ENCODE results near the gene PLIN5. TPM values are rescaled to one million over a fixed set of nuclear protein-coding genes. Genes with fewer than 3 reads are reported as not detected.

Gene PLIN5
- polyA plus RNA-seq, 3 donors = 0.28 to 3.0 (median 0.58) TPM

GRCh38 chr19:4580961-4581665 is 46.1 kb upstream of the PLIN5 start:
- H3K4me1 ChIP-seq (ENCODE audit: control insufficient read depth in 1 of 2, insufficient read depth in 2 of 2, low read length in 2 of 2) = peaks cover 10% of the 10 kb centered on the region in 2 donors
- Mint-ChIP-seq H3K27ac (no peak overlapping the region), H3K9me3 (peaks cover 2 to 24% (median 8%) of the 10 kb centered on the region in 7 donors), H3K36me3 (peaks cover 3 to 4% of the 10 kb centered on the region in 2 donors), H3K4me3 (peak overlapping the region in 1 of 2 donors; percentile 67), H3K4me1 (no peaks in the 10 kb centered on the region), H3K27me3 (ENCODE audit: low read depth in 3 of 3) (peaks cover 72 to 93% (median 78%) of the 10 kb centered on the region in 3 donors)
- intact Hi-C loops (cut with micrococcal nuclease) = no loop called here
- H3K27ac ChIP-seq (ENCODE audit: low read depth in 1 of 2, low read length in 2 of 2) = no peak overlapping the region
- no peak overlapping the region for H2AFZ ChIP-seq (ENCODE audit: insufficient read depth, low read depth, low read length, poor library complexity, severe bottlenecking)
- H3K36me3 ChIP-seq (replicated peaks in 1 of 2; ENCODE audit: control insufficient read depth in 1 of 2, insufficient read depth in 2 of 2, low read length in 2 of 2) = no peaks in the 10 kb centered on the region
- no peak overlapping the region for H3K9ac ChIP-seq (ENCODE audit: insufficient read depth, low read length, poor library complexity, severe bottlenecking)
- WGBS (ENCODE audit: insufficient coverage) = under 1% methylated on average over 38 of the region's 62 CpGs
- H4K20me1 ChIP-seq (ENCODE audit: insufficient read depth, low read length) = no peaks in the 10 kb centered on the region
- H3K79me2 ChIP-seq (ENCODE audit: insufficient read depth, low read length) = no peaks in the 10 kb centered on the region
- peaks cover 45 to 89% of the 10 kb centered on the region in 2 donors for H3K27me3 ChIP-seq (ENCODE audit: control insufficient read depth in 2 of 2, insufficient read depth in 2 of 2, low read length in 2 of 2)
- TF ChIP-seq CTCF (IDR thresholded peaks at IDR 0.05) = no peak
- H3K9me3 ChIP-seq (replicated peaks in 1 of 2; ENCODE audit: control insufficient read depth in 1 of 2, insufficient read depth in 1 of 2, low read length in 2 of 2) = peaks cover 0 to 30% of the 10 kb centered on the region in 2 donors
- no peak for DNase-seq
- no peak overlapping the region for H3K4me3 ChIP-seq (replicated peaks in 1 of 3; ENCODE audit: low read depth in 2 of 3, low read length in 3 of 3)
- H3K4me2 ChIP-seq (replicated peaks; ENCODE audit: extremely low read depth, low read length, poor library complexity, severe bottlenecking) = no peak overlapping the region

DNA sequence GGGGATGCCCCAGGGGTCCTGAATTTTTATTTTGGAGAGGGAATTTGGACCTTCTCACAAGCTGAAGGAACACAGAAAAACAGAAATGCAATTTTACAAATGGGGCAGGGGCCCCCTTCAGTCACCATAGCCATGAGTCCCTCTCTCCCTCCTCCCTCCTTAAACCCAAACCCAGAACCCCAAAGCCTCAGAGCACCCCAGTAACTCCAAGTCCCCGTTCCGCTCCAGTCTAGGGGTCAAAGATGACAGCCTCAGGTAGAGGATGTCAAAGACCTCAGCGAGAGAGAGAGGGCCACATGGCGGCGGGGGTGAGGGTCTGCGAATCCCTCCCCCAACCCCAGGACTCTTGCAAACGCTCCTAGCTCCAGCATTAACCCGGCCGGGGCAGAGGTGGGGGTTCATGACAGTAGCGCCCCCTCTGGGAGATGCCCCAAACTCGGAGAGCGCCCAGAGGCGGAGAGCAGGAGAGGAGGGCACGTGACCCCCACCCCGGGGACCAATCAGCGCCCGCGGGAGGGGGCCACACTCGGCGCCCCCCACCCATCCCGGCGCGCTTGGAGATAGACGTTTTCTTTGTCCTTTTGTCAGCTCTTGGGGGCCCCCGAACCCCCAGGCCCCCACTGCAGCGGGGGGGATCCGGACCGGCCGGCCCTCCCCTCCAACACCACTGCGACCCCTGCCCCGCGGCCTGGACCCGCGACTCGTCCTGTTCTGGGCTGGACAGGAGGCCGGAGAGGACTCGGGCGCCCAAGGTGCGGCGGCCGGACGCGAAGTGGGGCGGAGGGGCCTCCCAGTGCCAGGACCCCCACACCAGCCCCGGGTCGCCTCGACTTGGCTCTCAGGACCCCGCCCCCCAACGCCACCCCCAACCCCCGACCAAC is 45.2 kb upstream of the PLIN5 start:
- no peak for DNase-seq
- intact Hi-C loops (cut with micrococcal nuclease) = no loop called here
- no peak overlapping the region for H3K4me3 ChIP-seq (replicated peaks in 1 of 3; ENCODE audit: low read depth in 2 of 3, low read length in 3 of 3)
- H3K36me3 ChIP-seq (replicated peaks in 1 of 2; ENCODE audit: control insufficient read depth in 1 of 2, insufficient read depth in 2 of 2, low read length in 2 of 2) = no peaks in the 10 kb centered on the region
- no peak overlapping the region for H3K9ac ChIP-seq (ENCODE audit: insufficient read depth, low read length, poor library complexity, severe bottlenecking)
- peaks cover 40 to 89% of the 10 kb centered on the region in 2 donors for H3K27me3 ChIP-seq (ENCODE audit: control insufficient read depth in 2 of 2, insufficient read depth in 2 of 2, low read length in 2 of 2)
- TF ChIP-seq CTCF (IDR thresholded peaks at IDR 0.05) = no peak
- 5% methylated on average over 39 of the region's 50 CpGs for WGBS (ENCODE audit: insufficient coverage)
- Mint-ChIP-seq H3K27me3 (ENCODE audit: low read depth in 3 of 3) (peaks cover 66 to 93% (median 78%) of the 10 kb centered on the region in 3 donors), H3K36me3 (peaks cover 3 to 4% of the 10 kb centered on the region in 2 donors), H3K4me1 (peaks cover 8% of the 10 kb centered on the region), H3K27ac (no peak overlapping the region), H3K4me3 (peak overlapping the region in 1 of 2 donors; percentile 72), H3K9me3 (peaks cover 2 to 24% (median 8%) of the 10 kb centered on the region in 7 donors)
- peaks cover 10% of the 10 kb centered on the region in 2 donors for H3K4me1 ChIP-seq (ENCODE audit: control insufficient read depth in 1 of 2, insufficient read depth in 2 of 2, low read length in 2 of 2)
- H3K79me2 ChIP-seq (ENCODE audit: insufficient read depth, low read length) = no peaks in the 10 kb centered on the region
- no peak overlapping the region for H3K4me2 ChIP-seq (replicated peaks; ENCODE audit: extremely low read depth, low read length, poor library complexity, severe bottlenecking)
- no peak overlapping the region for H2AFZ ChIP-seq (ENCODE audit: insufficient read depth, low read depth, low read length, poor library complexity, severe bottlenecking)
- no peaks in the 10 kb centered on the region for H4K20me1 ChIP-seq (ENCODE audit: insufficient read depth, low read length)
- no peak overlapping the region for H3K27ac ChIP-seq (ENCODE audit: low read depth in 1 of 2, low read length in 2 of 2)
- H3K9me3 ChIP-seq (replicated peaks in 1 of 2; ENCODE audit: control insufficient read depth in 1 of 2, insufficient read depth in 1 of 2, low read length in 2 of 2) = peaks cover 0 to 28% of the 10 kb centered on the region in 2 donors

All from CD14-positive monocyte (primary cell).